ENCODE data around the gene TPST1. TPM values are rescaled to one million over a fixed set of nuclear protein-coding genes. Genes with fewer than 3 reads are reported as not detected.

Gene TPST1
- total and polyA plus RNA-seq, 9 of the 15 experiments (the other 6 are each of a cell fraction or from before 2014, with no cell fraction given), result 0.15 to 2.2 (median 0.53) TPM

DNA sequence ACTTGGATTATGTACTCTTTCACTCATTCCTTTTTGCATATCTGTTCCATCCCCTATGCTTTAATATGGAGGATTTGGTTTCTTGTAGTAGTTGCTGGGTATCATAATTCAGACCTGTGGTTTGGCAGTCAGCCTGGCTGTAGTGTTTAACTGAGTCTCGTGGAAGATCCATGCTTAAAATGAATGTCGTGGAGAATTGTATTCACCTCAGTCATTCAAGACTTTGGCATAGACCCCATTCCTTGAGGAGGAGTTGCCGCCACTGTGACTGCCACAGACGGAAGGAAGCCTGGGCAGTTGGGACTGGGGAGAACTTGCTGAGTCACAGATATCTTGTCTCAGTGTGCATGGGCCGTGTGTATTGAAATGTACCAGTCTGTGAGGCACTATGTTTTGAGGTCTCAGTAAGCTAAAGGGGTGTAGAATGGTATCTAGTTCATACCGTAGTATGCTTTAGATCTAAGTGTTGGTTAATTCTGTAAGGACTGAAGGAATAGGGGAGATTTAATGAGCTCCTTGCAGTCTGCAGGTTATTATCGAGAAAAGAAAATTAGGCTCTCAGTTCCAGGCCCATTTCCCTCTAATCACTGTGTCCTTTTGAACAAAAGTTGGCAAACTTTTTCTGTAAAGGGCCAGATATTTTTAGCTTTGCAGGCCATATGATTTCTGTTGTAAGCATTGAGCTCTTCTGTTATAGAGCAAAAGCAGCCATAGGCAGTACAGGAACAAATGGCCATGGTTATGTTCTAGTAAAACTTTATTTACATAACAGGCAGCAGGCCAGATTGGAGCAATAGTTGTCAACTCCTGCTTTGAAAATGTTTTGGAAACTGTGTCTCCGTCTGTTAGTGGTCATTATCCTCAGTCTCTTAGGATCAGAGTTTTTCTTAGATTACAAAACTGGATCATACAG lies 76.8 kb downstream of the TPST1 start (continued):
- TF ChIP-seq, protein P1, sequence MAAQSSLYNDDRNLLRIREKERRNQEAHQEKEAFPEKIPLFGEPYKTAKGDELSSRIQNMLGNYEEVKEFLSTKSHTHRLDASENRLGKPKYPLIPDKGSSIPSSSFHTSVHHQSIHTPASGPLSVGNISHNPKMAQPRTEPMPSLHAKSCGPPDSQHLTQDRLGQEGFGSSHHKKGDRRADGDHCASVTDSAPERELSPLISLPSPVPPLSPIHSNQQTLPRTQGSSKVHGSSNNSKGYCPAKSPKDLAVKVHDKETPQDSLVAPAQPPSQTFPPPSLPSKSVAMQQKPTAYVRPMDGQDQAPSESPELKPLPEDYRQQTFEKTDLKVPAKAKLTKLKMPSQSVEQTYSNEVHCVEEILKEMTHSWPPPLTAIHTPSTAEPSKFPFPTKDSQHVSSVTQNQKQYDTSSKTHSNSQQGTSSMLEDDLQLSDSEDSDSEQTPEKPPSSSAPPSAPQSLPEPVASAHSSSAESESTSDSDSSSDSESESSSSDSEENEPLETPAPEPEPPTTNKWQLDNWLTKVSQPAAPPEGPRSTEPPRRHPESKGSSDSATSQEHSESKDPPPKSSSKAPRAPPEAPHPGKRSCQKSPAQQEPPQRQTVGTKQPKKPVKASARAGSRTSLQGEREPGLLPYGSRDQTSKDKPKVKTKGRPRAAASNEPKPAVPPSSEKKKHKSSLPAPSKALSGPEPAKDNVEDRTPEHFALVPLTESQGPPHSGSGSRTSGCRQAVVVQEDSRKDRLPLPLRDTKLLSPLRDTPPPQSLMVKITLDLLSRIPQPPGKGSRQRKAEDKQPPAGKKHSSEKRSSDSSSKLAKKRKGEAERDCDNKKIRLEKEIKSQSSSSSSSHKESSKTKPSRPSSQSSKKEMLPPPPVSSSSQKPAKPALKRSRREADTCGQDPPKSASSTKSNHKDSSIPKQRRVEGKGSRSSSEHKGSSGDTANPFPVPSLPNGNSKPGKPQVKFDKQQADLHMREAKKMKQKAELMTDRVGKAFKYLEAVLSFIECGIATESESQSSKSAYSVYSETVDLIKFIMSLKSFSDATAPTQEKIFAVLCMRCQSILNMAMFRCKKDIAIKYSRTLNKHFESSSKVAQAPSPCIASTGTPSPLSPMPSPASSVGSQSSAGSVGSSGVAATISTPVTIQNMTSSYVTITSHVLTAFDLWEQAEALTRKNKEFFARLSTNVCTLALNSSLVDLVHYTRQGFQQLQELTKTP (IDR thresholded peaks at IDR 0.05; ENCODE audit: low read depth in 1 of 2, partially characterized antibody in 2 of 2), result no peak
- TF ChIP-seq SMAD4 (CRISPR knock-in tag; conservative IDR thresholded peaks at IDR 0.05), result peak; percentile 77
- 0 out of 2 replicates have a peak, but pooled peaks have one; percentile 8 for TF ChIP-seq CBFA2T3 (IDR thresholded peaks at IDR 0.05)
- no peak for TF ChIP-seq JUND (IDR thresholded peaks at IDR 0.05; ENCODE audit: borderline replicate concordance, low read depth, low read length)
- peak; percentile 57; the same call in 2 of the 3 replicates for TF ChIP-seq JUND (tag; IDR thresholded peaks at IDR 0.05; ENCODE audit: borderline replicate concordance, low read depth, low read length)
- TF ChIP-seq ASH1L (IDR thresholded peaks at IDR 0.05; ENCODE audit: borderline replicate concordance, low read depth, partially characterized antibody), result no peak
- no peak for TF ChIP-seq TARDBP (IDR thresholded peaks at IDR 0.05)
- TF ChIP-seq EP300 (IDR thresholded peaks at IDR 0.05; ENCODE audit: low read length), result peak; percentile 55; the same call in 1 of the 2 replicates
- peak in 1 of 2 experiments; percentile 60; a peak in 1 of 4 replicates for TF ChIP-seq TEAD1 (CRISPR knock-in tag; IDR thresholded peaks at IDR 0.05)
- TF ChIP-seq ATF4 (CRISPR knock-in tag; IDR thresholded peaks at IDR 0.05), result no peak
- peak; percentile 95 for TF ChIP-seq MAFG (tag; conservative IDR thresholded peaks at IDR 0.05)
- 0 out of 2 replicates have a peak, but pooled peaks have one; percentile 17 for TF ChIP-seq SMARCC2 (IDR thresholded peaks at IDR 0.05; ENCODE audit: low read depth)
- TF ChIP-seq MECOM (CRISPR knock-in tag; IDR thresholded peaks at IDR 0.05), result 0 out of 2 replicates have a peak, but pooled peaks have one; percentile 20
- TF ChIP-seq ETV1 (tag; conservative IDR thresholded peaks at IDR 0.05; ENCODE audit: low read depth), result peak; percentile 60
- no peak for TF ChIP-seq HMBOX1 (IDR thresholded peaks at IDR 0.05)
- TF ChIP-seq MYNN (IDR thresholded peaks at IDR 0.05), result no peak
- no peak for TF ChIP-seq MYNN (CRISPR knock-in tag; IDR thresholded peaks at IDR 0.05)
- peak; percentile 41; the same call in 1 of the 2 replicates for TF ChIP-seq HDAC8 (tag; IDR thresholded peaks at IDR 0.05)

Measured in K562 (cell line).